RCC 7860 (cell line): ENCODE measurements around the gene KRT74.

ENCODE experiments used
- DNase-seq: peaks from one replicate; pipeline ENCODE4 v3.0.0-alpha.2; 2015; ENCODE audit warnings: low spot score
- FAIRE-seq: peaks from 2 replicates; lab custom pipeline; 2012; peaks lifted over from hg19 to GRCh38; lab: Jason Lieb, UNC

Gene KRT74

DNA sequence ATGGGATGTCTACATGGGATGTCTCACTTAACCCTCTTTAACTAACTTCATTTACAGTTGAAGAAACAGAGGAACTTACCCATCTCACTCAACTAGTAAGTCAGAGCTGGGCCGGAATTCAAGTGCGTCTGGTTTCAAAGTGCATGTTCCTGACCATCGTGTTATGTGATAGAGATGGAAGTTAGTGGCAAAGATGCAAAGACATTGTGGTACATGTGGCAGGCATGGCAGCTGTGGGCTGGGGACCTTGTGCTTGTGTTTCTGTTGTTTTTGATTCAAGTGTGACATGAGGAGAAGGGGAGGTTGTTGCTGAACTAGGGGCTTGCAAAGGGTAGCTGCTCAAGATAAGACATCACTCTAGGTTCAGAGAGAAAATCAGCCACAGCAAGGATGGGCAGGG, 2.3 kb upstream of the KRT74 start:
- no peak for FAIRE-seq
- DNase-seq, result no peak

DNA sequence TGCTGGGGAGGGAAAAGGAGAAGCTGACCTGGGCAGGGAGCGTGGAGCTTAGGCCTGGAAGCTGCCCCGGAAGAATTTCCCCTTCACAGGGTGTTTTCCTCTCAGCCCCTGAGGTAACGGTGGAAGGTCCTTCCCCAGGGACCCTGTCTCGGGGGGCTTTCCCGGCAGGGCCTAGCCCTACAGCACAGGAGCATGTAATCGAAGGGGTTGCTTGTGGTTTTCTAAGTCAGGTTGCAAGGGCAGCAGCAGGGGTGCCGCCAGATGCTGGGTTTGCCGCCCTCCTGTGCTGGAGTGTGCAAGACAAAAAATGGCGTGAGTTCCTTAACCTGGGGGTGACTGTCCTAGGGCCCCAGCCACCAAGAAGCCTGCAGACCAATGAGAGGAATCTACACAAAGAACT, 1.6 kb upstream of the KRT74 start:
- FAIRE-seq, result no peak
- no peak for DNase-seq

DNA sequence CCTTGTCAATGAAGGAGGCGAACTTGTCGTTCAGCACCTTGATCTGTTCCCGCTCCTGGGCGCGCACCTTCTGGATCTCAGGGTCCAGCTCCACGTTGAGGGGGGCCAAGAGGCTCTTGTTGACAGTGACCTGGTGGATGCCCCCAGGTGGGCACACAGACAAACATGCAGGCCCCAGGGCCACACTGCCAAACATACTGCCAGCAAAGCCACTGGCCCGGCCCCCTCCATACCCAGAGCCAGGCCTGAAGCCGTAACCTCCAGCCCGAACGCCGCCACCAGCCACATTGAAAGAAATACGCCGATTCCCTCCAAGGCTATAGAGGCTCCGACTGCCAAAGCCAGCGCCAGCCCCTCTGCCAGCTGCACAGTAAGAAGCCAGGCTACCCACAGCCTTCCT, 337 bp downstream of the KRT74 start:
- FAIRE-seq, result no peak
- no peak for DNase-seq

DNA sequence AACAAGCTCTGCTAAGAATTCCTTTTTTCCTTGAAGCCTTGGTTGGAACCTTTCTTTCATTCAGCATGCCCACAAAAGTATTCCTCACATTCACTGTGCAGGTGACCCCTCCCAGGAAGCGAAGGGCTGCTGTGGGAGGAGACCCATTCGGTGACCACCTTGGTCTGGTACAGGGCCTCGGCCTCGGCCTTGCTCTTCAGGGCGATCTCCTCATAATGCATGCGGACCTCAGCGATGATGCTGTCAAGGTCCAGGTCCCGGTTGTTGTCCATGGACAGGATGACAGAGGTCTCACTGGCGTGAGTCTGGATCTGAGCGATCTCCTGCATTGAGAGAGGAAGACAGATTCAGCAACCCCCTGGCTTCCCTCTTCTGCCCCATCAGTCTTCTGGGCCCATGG, 3.1 kb downstream of the KRT74 start:
- no peak for DNase-seq
- FAIRE-seq, result no peak

DNA sequence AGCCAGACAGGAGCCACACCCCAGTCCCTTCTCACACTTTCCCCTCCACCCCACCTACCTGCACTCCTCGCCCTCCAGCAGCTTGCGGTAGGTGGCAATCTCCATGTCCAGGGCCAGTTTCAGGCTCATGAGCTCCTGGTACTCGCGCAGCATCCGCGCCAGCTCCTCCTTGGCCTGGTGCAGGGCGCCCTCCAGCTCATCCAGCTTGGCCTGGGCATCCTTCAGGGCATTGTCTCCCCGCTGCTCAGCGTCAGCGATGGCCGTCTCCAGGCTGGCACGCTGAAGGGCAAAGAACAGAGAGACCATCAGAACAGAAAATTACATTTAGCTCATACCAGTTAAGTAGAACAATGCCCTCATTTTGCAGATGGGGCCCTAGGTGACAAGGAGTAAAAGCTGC, 5.5 kb downstream of the KRT74 start:
- FAIRE-seq, result no peak
- no peak for DNase-seq

DNA sequence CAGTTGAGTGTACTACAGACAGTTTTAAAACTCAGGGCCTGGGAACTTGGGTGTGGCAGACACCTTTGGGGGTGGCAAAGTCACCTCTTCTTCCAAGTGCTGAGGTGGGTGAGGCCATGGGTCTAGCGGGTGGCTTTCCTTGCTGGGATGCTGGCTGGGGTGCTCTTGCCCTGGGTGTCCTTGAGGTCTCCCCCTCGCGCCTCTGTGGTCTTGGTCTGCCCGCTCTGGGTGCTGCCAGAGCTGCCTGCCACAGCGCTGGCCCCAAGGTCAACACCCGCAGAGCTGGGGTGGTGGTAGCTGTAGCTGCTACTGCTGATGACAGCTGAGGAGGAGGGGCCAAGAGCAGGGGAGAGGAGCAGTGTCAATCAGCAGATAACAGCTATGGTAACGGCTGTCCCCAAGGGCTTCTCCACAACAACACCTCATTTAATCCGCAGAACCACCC, 6.8 kb downstream of the KRT74 start:
- DNase-seq (no peak), FAIRE-seq (no peak)

DNA sequence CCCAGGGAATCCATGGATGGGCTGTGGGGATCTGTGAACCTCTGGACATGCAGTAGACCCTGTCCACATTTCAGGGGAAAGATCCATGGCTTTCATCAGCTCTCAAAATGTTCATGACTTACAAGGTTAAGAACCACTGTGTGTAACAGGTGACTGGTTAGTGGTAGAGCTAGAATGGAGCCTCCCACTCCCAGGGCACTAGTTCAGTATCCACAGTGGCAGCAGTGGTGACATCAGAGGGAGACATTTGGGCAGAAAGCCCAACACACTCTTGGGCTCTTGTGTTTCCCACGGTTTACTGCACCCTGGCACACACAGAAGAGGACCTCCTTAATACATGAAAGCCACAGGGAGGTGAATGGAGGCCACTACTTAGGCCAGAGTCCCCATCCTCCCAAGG, 9.1 kb downstream of the KRT74 start:
- DNase-seq (no peak), FAIRE-seq (no peak)

DNA sequence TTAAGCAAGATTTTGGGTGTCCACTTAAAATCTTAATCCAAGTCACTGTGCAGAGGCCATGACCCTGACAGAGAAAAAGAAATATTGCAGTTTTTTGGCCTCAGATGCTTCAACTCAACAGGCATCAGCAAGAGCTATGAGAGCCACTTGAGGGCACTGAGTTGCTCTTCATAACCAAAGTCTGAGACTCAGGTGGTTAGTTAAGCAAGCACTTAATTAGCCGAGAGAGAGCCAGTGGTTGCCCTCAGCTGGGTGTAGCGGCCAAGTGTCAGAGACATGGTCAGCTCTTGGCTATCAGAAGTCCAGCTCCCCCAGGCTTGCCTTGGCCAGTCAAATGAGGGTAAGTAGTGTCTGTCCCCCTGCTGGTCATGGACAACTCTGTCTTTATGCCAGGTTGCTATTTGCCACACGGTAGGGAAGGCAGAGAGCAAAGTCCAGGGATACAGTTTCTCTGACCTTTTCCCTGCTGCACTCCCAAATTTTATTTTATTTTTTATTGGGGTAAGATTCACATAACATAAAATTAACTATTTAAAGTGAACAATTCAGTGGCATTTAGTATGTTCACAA, 11.7 kb downstream of the KRT74 start:
- DNase-seq (no peak), FAIRE-seq (no peak)

DNA sequence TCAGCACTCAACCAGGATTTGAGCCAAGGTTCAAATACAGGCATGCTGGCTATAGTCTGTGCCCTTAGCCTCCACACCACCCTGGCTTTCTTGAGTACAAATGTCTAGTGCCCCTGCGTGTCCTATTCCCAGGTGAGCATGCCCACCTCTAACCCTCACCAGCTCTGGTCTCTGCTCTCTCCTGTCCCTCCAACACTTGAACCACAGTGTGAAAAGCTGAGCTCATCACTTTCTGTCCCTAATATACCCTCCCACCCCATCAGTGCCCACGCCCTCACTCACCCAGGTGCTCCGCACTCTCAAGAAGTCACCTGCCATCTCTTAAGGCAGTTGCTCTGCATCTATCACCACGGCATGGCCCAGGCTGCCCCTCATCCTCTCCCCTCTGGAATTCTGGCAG, 13.7 kb downstream of the KRT74 start:
- no peak for FAIRE-seq

DNA sequence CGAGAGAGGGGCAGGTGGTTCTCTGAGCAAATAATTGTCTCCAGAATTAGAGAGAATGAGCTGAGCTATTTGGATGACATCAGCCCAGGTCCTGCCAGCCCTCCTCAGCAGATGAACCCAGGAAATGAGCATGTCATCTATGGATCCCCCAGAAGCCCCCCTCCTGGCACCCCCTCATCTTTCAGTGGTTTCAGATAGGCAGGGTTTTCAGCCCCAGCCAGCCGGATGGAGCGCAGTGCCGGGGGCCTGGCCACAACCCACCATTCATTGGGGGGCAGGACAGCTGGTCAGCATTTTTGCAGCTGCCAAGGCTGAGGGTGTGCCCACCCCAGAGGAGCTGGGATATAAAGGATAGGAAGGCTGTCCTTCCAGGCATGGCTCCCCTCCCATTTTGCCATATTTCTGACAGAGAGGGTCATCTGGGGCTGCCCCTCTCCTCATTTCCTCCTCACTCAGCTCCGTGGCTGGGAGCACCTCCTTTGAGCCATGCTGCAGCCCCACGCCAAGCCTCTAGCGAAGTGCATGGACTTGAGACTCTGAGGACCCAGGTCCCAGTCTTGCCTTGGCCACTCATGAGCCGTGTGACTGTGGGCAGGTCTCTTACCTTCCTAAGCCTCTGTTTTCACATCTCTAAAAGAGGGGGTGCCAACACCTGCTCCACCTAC, 14.7 kb downstream of the KRT74 start:
- DNase-seq, result no peak
- FAIRE-seq, result no peak

More for the DNA sequence above, 13.7 kb downstream of the KRT74 start:
- DNase-seq, result no peak

DNA sequence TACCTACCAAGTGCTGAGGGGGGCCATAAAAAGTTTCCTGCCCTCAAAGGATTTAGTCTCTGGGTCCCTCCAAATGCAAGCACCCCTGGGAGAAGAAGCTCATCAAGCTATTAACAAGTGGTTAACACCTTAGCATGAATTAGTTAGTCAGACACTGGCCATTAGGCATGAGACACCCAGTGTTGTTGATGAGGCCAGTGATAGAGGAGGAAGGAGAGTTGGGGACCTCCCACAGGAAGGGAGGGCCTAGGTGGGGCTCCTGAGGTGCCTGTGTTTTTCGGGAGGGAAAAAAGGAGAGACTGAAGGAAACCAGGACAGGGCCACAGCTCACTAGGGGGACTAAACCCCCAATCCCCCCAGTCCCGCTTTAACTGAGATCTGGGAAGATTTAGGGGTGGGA, 16.2 kb downstream of the KRT74 start:
- DNase-seq, result no peak
- no peak for FAIRE-seq

DNA sequence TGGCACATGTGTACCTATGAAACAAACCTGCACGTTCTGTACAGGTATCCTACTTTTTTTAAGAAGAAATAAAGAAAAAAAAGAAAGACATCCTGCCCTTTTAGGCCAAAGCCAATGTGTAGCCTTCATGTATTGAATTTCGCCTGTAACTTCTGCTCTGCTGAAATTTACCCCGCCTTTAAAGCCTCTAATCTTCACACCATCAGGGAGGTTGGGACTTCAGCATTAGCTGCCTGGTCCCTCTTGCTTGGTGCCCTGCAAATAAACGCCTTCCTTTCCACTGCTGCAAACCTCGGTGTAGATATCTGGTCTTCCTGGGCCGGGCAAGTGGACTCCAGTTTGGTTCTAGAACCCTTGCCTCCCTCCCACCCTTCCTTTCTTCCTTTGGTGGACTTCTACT, 18.1 kb downstream of the KRT74 start:
- no peak for DNase-seq
- no peak for FAIRE-seq

DNA sequence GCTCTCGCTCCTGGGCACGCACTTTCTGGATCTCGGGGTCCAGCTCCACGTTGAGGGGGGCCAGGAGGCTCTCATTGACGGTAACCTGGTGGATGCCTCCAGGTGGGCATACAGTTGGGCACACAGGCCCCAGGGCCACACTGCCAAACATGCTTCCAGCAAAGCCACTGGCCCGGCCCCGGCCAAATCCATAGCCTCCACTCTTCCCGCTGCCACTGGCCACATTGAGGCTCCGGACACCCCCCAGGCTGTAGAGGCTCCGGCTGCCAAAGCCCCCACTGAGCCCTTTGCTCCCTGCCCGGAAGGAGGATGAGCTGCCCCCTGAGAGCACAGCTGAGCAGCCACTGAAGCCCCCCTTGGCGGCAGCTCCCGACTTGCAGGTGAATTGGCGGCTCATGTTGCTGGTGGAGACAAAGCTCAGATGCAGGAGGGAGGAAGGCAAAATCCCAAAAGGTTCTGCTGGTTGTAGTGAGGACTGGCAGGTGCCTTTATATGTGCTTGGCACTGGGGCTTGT, 20.9 kb downstream of the KRT74 start, which contains the start of gene KRT71:
KRT71 (minus strand) TSS at position 465 of the 515 bp plus-strand sequence; CDS start at position 397, 68 bp downstream.
- FAIRE-seq (no peak), DNase-seq (no peak)

DNA sequence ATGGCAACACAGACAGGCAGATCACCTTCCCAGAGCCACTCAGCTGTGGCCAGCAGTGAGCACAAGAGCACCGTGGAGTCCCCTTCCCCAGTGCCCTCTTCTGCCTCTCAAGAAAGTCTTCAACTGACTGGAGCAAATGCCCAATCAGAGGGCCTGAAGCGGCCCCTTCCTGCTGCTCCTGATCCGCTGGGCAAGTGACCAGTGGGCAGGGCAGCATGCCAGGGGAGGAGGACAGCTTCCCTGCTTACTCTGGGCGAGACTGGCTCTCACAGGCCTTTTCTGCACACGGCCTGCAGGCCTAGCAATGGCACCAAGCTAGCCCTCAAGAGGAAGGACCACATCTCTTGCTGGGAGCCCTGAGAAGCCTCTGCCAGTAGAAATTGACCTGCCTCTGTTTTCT, 21.6 kb downstream of the KRT74 start:
- DNase-seq (no peak), FAIRE-seq (no peak)

DNA sequence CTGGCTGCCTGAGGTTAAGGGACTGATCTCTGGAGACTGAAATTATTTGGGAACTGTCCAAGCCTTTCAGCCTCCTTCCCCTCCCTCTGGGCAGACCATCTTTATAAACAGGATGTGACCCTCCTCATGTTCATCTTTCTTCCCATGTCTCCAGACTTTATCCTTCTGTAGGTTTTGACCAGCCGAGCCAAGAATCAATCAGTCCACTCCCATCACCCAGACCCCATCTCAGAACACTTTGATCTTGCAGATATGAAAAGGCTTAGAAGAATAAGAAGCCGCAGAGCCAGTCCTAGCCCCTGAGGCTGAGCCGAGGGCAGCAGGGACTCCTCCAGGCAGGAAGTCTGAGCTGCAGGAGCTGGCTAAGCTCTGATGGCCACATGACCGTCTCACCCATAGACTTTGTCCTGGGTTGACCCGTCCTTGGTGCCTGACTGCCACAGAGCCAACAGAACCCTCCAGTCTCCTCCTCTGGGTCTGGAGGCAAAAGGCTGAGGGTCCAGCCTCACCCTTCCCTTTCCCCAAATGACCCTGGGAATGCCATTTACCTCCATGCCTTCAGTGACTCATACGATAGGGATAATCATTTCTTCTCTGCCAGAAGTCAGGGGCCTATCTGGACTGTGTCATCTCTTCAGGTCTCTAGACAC, 22.3 kb downstream of the KRT74 start:
- FAIRE-seq, result no peak

DNA sequence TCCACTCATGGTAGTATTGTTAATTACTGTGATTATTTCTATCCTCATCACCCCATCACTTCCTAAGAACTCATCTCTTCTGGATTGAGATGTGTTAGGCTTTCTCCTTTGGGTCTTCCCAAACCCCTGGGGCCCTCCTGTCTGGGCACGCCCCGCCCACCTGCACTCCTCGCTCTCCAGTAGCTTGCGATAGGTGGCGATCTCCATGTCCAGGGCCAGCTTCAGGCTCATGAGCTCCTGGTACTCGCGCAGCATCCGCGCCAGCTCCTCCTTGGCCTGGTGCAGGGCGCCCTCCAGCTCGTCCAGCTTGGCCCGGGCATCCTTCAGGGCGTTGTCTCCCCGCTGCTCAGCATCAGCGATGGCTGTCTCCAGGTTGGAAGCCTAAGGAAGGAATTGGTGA, 27.5 kb downstream of the KRT74 start:
- FAIRE-seq, result no peak

More for the DNA sequence above, 22.3 kb downstream of the KRT74 start:
- no peak for DNase-seq

DNA sequence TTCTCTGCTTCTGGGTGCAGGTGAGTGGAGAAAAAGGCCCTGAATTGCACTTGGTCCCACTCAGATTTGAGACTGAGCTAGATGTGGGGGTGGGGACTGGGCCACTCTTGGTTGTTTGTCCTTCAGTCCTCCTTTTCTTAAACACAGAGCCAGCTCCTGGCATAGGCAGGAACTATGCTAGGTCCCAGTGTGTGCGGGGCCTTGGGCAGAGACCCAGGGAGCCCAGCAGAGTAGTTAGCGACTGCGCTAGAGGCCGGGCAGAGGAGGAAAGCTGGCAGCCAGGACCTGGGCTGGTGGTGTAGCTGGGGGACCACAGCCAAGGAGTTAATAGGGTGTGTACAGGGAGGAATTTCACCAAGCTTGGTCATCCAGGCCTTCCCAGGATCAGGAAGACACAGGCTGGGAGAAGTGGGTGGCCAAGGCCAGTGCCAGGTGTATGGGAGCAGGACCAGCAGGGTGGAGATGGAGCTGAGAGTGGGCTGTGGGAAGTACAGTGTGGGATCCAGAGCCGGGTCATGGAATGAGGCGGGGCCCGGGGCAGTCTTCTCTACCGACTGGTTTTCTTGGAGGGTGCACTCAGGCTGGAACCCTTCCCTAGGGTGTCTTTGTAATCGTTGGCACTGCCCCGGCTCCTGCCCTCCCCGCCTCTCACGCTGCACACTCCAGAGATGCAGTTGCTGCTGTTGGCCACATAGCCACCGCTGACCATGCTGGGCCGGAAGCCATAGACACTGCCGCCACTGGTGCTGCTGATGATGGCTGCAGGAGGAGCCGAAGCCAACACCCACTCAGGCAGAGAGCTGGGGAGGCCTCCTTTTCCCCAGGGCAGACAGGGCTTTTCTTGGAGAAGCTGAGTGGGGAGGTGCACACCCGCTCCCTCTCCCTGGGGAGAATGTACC, 29.4 kb downstream of the KRT74 start:
- no peak for DNase-seq
- no peak for FAIRE-seq

More for the DNA sequence above, 27.5 kb downstream of the KRT74 start:
- no peak for DNase-seq

DNA sequence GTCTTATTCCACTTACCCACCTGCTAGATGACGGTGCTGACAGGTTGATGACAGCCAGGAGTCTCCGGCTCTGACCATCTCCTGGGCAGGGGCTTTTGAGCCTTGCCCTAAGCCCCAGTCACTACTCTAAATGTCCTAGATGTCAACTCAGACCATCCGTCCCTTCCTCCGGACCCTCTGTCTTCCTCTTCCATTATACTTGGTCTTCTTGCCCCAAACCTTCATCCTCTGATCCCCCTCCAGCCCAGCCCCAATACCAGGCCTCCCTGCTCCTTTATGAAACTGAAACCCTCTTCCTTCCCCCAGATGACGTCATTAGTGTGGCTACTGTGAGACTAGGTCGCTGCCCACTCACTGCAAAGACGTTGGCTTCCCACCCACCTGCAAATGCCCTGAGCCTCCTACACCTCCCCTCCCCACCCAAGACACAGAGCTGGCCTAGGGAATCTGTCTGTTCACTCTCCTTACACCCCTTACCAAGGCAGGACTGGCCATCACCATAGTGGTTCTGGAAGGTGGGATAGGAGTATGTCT, 30.8 kb downstream of the KRT74 start:
- FAIRE-seq (no peak), DNase-seq (no peak)

DNA sequence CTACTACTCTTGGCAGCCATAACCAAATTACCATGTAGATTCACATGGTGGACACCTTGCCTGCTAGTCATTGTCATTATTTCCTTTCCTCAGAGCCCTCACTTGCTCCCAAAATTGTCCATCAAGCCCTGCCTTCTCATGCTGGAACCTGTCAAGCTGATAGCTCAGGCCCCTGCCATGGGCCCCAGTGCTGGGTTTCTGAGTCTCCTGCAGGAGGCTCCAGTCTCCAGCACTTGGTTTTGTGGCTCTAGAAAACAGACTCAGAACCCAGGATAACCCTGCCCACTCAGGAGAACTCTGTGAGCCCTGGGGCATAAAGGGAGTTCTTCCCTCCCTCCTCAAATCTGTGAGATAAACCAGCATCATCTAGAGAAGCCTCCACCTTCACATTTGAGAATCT, 31.5 kb downstream of the KRT74 start:
- no peak for DNase-seq
- FAIRE-seq, result no peak

DNA sequence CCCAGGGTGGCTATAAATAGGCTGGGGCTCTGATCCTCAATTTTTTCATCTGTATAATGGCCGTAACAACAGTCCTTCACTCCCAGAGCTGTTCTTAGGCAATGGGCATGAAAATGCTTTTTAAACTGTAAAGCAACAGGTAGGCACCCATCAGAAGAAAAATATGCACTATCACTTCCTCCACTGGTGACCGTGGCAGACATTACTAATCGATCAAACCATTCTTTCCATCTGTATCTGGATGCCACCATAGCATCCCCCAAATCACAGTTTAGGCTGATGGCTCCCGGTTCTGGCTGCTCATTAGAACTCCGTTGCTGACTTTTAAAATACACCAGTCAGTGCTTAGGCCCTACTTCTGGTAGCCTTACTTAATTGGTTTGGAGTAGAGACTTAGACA, 31.9 kb downstream of the KRT74 start:
- DNase-seq, result no peak
- no peak for FAIRE-seq

DNA sequence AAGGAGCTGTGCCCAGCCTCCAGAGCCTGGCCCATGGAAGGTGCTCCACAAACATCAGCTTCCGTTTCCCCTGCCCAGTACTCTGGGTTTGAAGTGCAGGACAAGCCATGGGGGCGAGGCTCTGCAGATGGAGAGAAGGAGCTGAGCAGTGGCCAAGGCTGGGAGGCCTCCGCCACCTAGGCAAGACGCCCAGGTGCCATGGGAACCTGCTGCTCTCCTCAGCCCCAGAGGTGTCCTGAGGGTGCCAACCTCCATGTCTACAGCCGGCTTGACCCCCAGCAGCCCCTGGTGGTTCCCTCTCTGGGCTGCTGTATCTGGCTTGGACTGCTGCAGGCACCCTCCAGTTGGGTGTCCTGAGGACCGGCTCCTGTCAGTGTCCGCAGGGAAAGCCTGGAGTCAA, 33.1 kb downstream of the KRT74 start:
- no peak for FAIRE-seq
- no peak for DNase-seq
